DOHH2 (cell line): ENCODE data around the gene ERH.

Experiments
- H3F3A ChIP-seq: fragments of 200-600 bp; sonication (generic), shearing (Covaris generic); 2 replicates; pipeline ENCODE4 v1.6.0; 2016; ENCODE audit warnings: antibody characterized with exemption, mild to moderate bottlenecking; ENCODE audit not compliant: control insufficient read depth, insufficient read depth
- H3K27ac ChIP-seq: fragments of 200-600 bp; sonication (generic); 2 replicates; pipeline ENCODE4 v1.5.1; 2014; ENCODE audit warnings: low read depth, mild to moderate bottlenecking, low read length, moderate library complexity
- H3K27me3 ChIP-seq: fragments of 200-600 bp; sonication (generic); 2 replicates; pipeline ENCODE4 v1.6.1; 2014; ENCODE audit warnings: mild to moderate bottlenecking, low read length, mixed read lengths; ENCODE audit not compliant: control insufficient read depth
- H3K36me3 ChIP-seq: fragments of 200-600 bp; sonication (generic); 2 replicates; pipeline ENCODE4 v1.6.1; 2014; ENCODE audit warnings: mild to moderate bottlenecking, low read length, moderate library complexity, mixed read lengths; ENCODE audit not compliant: control insufficient read depth
- H3K4me1 ChIP-seq: fragments of 200-600 bp; sonication (generic); 2 replicates; pipeline ENCODE4 v1.6.1; 2014; ENCODE audit warnings: mild to moderate bottlenecking, low read length, mixed read lengths; ENCODE audit not compliant: control insufficient read depth
- H3K4me2 ChIP-seq: fragments of 200-600 bp; sonication (generic); 2 replicates; pipeline ENCODE4 v1.6.0; 2014; ENCODE audit warnings: mild to moderate bottlenecking, low read length, moderate library complexity
- H3K4me3 ChIP-seq: fragments of 200-600 bp; sonication (generic); 2 replicates; pipeline ENCODE4 v1.5.1; 2014; ENCODE audit warnings: mild to moderate bottlenecking, low read length, mixed read lengths
- H3K79me2 ChIP-seq: fragments of 200-600 bp; sonication (generic); 2 replicates; pipeline ENCODE4 v1.6.1; 2014; ENCODE audit warnings: mild to moderate bottlenecking, low read length, mixed read lengths; ENCODE audit not compliant: control insufficient read depth
- H3K9me2 ChIP-seq: fragments of 200-600 bp; sonication (generic); replicated peaks from 2 replicates; pipeline ENCODE4 v1.6.1; 2014; ENCODE audit warnings: mild to moderate bottlenecking, low read length, mixed read lengths; ENCODE audit not compliant: control insufficient read depth
- H3K9me3 ChIP-seq: fragments of 200-600 bp; sonication (generic); 2 replicates; pipeline ENCODE4 v1.6.1; 2014; ENCODE audit warnings: antibody characterized with exemption, low read length, mixed read lengths; ENCODE audit not compliant: control insufficient read depth, insufficient read depth
- H4K20me1 ChIP-seq: fragments of 200-600 bp; sonication (generic); 2 replicates; pipeline ENCODE4 v1.6.0; 2014; ENCODE audit warnings: low read depth, mild to moderate bottlenecking, antibody characterized with exemption, low read length, moderate library complexity; ENCODE audit not compliant: control insufficient read depth, insufficient read depth
- CTCF ChIP-seq: fragments of 200-600 bp; sonication (generic); IDR thresholded peaks from one replicate; pipeline ENCODE4 v1.5.1; 2014; ENCODE audit warnings: antibody characterized with exemption, mild to moderate bottlenecking, low read depth, low read length; ENCODE audit not compliant: poor library complexity, severe bottlenecking
- EZH2phosphoT487 ChIP-seq: fragments of 200-600 bp; sonication (generic); IDR thresholded peaks from 2 replicates; pipeline ENCODE4 v1.6.1; 2017; ENCODE audit warnings: borderline replicate concordance, mild to moderate bottlenecking, antibody characterized with exemption, low read length, moderate library complexity, mixed read lengths

The ERH gene

GRCh38 chr14:69375182-69375581 lies 22.9 kb downstream of the ERH start:
- no peaks in the 10 kb centered on the region for H3K4me1 ChIP-seq
- no peaks in the 10 kb centered on the region for H3K27me3 ChIP-seq
- H4K20me1 ChIP-seq = no peaks in the 10 kb centered on the region
- H3K4me3 ChIP-seq = no peak overlapping the region
- no peak overlapping the region for H3K4me2 ChIP-seq
- no peak overlapping the region for H3K27ac ChIP-seq
- H3K79me2 ChIP-seq = no peaks in the 10 kb centered on the region
- H3K9me3 ChIP-seq = no peaks in the 10 kb centered on the region; the same call in 1 of the 2 replicates
- H3K36me3 ChIP-seq = peaks cover 53% of the 10 kb centered on the region
- no peaks in the 10 kb centered on the region for H3K9me2 ChIP-seq
- H3F3A ChIP-seq = peaks cover 8% of the 10 kb centered on the region; the same call in 1 of the 2 replicates
- no peak for TF ChIP-seq CTCF
- no peak for TF ChIP-seq EZH2phosphoT487

GRCh38 chr14:69374235-69374634 lies 23.9 kb downstream of the ERH start:
- Histone ChIP-seq H3K27ac (no peak overlapping the region), H3K4me3 (no peak overlapping the region), H4K20me1 (no peaks in the 10 kb centered on the region), H3K79me2 (no peaks in the 10 kb centered on the region), H3K36me3 (peaks cover 43% of the 10 kb centered on the region), H3K27me3 (no peaks in the 10 kb centered on the region), H3K4me1 (no peaks in the 10 kb centered on the region), H3K9me3 (no peaks in the 10 kb centered on the region; the same call in 1 of the 2 replicates), H3F3A (peaks cover 8% of the 10 kb centered on the region; the same call in 1 of the 2 replicates), H3K9me2 (no peaks in the 10 kb centered on the region), H3K4me2 (no peak overlapping the region)
- TF ChIP-seq CTCF (no peak), EZH2phosphoT487 (no peak)

DNA sequence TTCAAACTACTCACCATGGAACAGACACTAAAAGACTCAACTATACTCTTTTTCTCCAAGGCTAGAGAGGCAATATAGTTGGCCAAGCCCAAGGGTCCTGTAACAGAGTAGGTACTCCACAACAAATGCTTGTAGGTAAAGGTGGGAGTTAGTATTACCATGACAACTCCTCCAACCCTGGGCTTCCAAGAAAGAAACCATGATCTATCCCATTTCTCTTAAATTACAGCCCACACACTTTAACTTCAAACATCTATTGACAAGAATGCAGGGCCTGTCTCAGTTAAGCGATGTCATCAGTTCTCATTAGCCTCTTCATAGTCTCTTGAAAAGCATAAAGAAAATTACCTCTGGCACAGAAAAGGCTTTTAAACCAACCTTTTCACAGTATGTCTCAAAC lies 25.0 kb downstream of the ERH start:
- no peaks in the 10 kb centered on the region for H3K4me1 ChIP-seq
- H3K27me3 ChIP-seq = no peaks in the 10 kb centered on the region
- H3K27ac ChIP-seq = no peak overlapping the region
- H3K4me2 ChIP-seq = no peak overlapping the region
- no peak overlapping the region for H3K4me3 ChIP-seq
- TF ChIP-seq EZH2phosphoT487 = no peak
- peaks cover 33% of the 10 kb centered on the region for H3K36me3 ChIP-seq
- H3F3A ChIP-seq = peaks cover 5% of the 10 kb centered on the region; the same call in 1 of the 2 replicates
- H3K9me2 ChIP-seq = no peaks in the 10 kb centered on the region
- H4K20me1 ChIP-seq = no peaks in the 10 kb centered on the region
- H3K79me2 ChIP-seq = no peaks in the 10 kb centered on the region
- H3K9me3 ChIP-seq = no peaks in the 10 kb centered on the region; the same call in 1 of the 2 replicates

- Histone ChIP-seq H4K20me1 (no peaks in the 10 kb centered on the region), H3K27ac (no peak overlapping the region), H3K79me2 (no peaks in the 10 kb centered on the region), H3K27me3 (no peaks in the 10 kb centered on the region), H3K4me1 (no peaks in the 10 kb centered on the region), H3F3A (peaks cover 3% of the 10 kb centered on the region; the same call in 1 of the 2 replicates), H3K4me3 (no peak overlapping the region), H3K9me3 (no peaks in the 10 kb centered on the region; the same call in 1 of the 2 replicates), H3K4me2 (no peak overlapping the region), H3K9me2 (no peaks in the 10 kb centered on the region), H3K36me3 (peaks cover 24% of the 10 kb centered on the region)
- no peak for TF ChIP-seq CTCF
- TF ChIP-seq EZH2phosphoT487 = no peak
These were observed 26.0 kb downstream of the ERH start for GRCh38 chr14:69372146-69372545.
